HG03196 (cell line): ENCODE results near the gene CCDC170.
A peak's percentile ranks its signal among the peaks of the same experiment; 100 is the strongest.
"Not testable (repeated sequence)": the region's sequence is repeated elsewhere in the genome, so short reads cannot be mapped to it uniquely, and the experiment has no call there.

Experiments used
- ATAC-seq: cut with Tn5 transposase; IDR thresholded peaks from one replicate; pipeline ENCODE4 v1.9.1; 2021; ENCODE audit not compliant: unreplicated experiment

Gene CCDC170, protein sequence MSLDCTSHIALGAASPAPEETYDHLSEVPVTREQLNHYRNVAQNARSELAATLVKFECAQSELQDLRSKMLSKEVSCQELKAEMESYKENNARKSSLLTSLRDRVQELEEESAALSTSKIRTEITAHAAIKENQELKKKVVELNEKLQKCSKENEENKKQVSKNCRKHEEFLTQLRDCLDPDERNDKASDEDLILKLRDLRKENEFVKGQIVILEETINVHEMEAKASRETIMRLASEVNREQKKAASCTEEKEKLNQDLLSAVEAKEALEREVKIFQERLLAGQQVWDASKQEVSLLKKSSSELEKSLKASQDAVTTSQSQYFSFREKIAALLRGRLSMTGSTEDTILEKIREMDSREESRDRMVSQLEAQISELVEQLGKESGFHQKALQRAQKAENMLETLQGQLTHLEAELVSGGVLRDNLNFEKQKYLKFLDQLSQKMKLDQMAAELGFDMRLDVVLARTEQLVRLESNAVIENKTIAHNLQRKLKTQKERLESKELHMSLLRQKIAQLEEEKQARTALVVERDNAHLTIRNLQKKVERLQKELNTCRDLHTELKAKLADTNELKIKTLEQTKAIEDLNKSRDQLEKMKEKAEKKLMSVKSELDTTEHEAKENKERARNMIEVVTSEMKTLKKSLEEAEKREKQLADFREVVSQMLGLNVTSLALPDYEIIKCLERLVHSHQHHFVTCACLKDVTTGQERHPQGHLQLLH

DNA sequence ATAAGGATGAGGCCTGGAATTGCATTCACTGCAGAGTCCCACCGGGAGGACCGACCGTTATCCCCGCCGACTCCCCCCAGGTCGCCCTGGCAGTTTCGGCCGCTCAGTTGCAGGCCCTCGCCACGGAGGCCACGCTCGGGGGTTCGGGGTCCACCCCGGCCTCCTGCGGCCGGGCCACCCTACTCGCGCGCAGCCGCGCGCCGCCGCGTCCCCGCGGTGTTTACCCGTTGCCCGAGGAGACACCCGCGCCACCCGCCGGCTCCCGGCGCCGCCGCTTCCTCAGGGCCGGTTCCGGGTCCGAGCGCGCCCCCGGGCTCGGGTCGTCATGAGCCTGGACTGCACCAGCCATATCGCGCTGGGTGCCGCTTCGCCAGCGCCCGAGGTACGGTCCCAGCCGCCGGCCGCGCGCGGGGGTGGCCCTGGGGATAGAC, at the start of gene CCDC170:
Gene CCDC170, plus strand, starts transcription at position 214 of the 431 bp plus-strand sequence. Its CDS starts 112 bp downstream, at position 326.
- no peak for ATAC-seq

GRCh38 chr6:151445482-151445881, 48.3 kb upstream of the CCDC170 start:
- no peak for ATAC-seq

- no peak for ATAC-seq
Observed at GRCh38 chr6:151447237-151447636, 46.6 kb upstream of the CCDC170 start.

DNA sequence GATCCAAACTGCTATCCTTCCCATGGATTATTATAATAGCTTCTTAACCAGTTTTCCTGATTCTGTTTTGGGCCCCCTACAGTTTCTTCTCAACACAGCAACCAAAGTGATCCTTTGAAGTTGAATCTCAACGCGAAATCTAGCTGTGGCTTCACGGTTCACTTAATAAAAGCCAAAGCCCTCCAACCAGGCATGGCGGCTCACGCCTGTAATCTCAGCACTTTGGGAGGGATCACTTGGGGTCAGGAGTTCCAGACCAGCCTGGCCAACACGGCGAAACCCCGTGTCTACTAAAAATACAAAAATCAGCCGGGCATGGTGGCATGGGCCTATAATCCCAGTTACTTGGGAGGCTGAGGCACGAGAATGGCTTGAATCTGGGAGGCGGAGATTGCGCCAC, 45.2 kb upstream of the CCDC170 start:
- no peak for ATAC-seq

- not testable (repeated sequence) for ATAC-seq
Observed at GRCh38 chr6:151450928-151451327, 42.9 kb upstream of the CCDC170 start.

- no peak for ATAC-seq
Observed at GRCh38 chr6:151451417-151451949, 42.3 kb upstream of the CCDC170 start.

DNA sequence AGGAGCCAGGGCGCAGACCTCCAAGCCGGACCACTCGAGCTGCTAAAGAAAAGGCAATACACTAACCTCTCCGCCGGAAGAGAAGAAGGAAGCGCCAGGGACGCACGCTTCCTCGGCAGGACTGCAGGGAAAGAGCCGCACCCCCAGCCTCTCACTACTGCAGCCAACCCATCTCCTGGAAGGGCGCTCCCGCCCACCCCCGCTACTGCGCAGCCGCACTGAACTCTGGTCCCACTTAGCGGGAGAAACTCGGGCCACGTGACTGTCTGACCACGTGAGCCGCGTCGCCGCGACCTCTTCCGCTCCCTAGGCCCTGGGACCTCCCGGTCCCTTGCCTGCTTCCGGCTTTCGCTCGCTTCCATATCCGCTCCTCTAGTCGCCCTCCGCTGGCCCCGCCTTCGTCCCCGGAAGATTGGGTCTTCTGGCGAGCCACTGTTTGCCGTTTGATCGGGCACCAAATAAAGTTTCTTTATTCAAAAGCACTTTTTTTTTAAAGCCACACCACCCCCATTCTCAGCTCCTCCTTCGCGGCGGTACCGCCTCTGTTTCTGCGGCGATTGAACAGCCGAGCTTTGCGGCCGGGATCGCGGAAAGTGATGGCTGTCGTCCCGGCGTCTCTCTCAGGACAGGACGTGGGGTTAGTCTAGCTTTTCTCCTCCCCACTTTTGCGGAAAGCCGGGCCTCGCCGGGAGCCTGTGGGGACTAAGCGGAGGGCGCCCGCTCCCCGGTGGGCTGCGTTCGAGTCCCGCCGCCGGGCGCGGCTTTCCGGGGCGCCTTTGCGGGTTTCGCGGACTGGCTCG, 41.7 kb upstream of the CCDC170 start, which contains the start of gene RMND1:
Gene RMND1, minus strand, starts transcription at position 177 of the 800 bp plus-strand sequence. CDS start 6,315 bp downstream, outside the sequence.
- peak; percentile 98 for ATAC-seq

DNA sequence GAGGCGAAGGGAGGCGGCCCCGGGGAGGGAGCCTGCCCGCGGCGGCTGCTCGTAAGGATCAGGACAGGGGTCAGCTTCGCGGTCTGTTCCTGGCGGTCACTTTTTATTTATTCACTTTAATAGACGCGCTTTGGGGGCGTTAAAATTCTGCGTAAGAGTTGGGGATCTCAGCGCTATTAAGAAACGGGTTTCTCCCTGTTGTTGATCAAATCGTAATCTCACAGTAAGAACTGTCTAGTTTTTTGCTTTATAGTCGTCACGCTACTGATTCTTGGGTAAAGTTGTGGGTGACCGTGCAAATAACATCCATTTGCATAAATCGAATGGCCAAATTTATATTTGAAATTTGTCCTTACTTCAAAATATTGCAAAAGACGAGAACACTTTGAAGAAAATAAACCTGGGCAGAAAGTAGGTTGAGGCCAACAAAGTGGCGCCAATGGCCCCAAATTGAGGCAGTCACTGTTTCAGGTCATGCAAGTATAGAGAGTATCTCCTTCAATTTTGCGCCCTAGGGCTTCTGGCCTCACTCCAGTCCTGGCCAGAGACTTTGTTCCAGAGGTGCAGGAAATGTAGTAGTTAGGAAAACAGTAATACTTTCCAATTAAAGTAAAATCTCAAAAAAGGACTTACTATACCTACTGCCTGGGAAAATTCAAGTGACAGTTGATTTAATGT, 40.9 kb upstream of the CCDC170 start:
- no peak for ATAC-seq

GRCh38 chr6:151455751-151456398, 37.9 kb upstream of the CCDC170 start:
- ATAC-seq, result not testable (repeated sequence)

DNA sequence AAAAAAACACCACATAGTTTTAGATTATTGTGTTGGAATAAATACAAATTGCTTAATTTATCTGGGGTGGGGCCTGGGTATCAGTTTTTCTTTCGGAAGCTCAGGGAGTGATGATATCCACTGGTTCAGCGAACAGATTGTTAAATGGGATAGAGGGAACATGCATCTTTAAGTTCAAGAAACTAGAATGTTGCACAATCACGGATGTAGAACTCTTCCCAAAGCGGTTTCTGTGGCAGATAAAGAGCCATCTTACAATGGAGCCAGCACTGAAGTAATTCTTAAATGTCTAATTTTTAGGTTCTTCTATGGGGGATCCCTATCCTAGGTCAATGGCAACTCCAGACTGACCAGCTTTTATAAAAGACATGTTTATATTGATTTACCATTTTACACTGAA, 32.1 kb upstream of the CCDC170 start:
- ATAC-seq, result no peak

DNA sequence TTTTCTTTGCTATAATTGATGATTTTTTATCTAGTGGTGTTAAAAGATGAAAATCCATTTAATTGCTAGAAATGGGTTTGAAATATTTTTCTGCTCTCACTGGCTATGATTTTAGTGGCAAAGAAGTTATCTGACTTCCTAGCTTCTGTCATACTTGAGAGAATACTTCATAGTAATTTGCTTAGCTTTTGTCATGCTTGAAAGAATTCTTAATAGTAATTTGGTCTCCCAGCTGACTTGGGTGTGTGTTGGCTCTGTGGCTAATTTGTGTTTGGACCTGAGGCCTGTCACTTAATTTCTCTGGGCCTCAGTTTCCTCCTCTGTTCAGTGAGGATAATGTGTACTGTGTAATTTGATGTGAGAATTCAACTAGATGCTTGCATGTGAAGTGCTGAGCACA, 29.1 kb upstream of the CCDC170 start:
- ATAC-seq, result no peak

DNA sequence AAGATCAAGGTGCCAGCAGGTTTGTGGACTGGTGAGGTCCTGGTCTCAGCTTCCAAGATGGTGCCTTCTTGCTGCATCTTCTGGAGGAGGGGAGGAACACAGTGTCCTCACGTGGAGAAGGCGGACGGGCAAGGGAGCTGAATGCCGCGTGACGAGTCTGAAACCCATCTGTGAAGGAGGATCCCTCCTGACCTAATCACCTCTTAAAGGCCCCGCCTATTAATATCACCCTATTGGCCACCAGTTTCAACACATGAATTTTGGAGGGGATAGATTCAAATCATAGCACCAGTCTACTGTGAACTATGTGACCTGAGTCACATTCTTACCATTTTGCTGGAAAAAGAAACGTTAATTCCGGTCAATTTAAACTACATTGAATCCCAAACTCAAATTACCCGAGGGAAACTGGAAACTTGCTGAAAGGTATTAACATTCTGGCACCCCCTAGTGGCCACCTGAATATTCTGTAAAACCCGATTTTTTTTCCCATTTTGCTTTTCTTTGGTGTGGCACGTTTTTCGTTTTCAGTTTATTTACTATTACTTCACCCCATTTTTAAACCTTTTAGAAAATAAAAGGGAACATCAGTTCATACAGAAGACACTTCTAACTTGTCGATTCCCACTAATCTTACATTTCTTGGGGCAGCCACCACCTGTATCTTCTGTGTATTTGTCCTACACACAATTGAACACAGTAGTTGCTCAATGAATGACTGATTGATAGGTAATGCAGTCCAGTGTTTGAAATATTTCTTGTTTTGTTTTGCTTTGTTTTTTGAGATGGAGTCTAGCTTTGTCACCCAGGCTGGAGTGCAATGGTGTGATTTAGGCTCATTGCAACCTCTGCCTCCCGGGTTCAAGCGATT, 17.9 kb upstream of the CCDC170 start:
- ATAC-seq, result no peak

GRCh38 chr6:151477726-151478125, 16.1 kb upstream of the CCDC170 start:
- no peak for ATAC-seq

GRCh38 chr6:151478670-151479069, 15.1 kb upstream of the CCDC170 start:
- no peak for ATAC-seq

DNA sequence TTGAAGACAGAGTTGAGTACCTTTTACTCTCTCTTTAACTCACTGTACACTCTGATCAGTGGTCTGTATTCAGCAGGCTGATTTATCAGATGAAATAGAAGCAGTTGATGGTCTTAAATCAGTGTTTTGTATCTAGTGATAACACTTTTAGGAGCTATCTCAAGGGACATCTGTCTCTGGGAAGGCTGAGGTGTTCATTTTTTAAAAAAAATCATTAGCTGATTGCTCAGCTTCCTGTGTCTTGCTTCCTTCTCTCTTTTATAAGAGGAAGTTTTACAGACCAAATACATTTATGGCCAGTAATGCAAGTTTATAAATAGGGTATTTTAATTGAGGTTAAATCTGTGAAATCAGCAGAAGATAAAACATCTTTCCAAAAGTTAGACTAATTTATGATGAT, 12.0 kb upstream of the CCDC170 start:
- ATAC-seq, result no peak

DNA sequence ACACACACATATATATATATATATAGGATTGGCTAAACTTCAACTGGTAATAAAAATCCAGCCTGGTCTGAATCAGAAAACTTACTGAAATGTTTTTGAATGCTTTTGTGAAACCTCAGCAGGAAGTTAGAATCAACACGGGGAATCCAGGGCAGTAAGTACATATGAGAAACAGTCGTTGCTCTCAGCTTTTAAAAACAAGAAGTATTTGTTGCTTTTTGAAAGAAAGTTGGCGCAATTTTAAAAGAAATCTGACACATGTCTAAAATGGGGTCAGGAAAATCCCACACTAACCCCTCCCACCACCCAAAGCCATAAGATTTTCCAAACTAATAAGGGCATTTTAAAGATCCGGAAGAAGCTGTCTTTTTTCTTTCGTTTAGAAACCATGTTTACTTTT, 11.5 kb upstream of the CCDC170 start:
- ATAC-seq, result no peak

DNA sequence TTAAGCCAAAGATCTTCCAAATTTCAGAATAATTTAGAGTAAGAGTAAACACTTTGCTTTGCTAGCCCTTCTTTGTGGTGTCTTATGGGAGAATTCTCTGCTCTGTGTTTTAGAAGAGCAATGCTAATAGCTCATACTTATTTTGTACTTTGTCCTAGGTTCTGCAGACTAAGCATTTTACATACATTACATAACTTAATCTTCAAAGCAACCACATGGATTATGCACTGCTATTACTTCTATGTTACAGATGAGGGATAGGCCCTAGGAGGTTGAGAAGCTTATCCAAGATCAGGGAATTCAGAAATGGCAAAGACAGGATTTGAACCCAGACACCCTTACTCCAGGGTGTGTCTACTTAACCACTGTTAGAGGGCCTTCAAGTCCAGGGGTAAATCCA, 9.8 kb upstream of the CCDC170 start:
- no peak for ATAC-seq

- ATAC-seq, result no peak
Observed at GRCh38 chr6:151488226-151488625, 5.6 kb upstream of the CCDC170 start.

- ATAC-seq, result no peak
Observed at GRCh38 chr6:151490996-151491395, 2.8 kb upstream of the CCDC170 start.
